Activated T-helper 1 cell treated with anti-CD3 and anti-CD28 coated beads, Interleukin-12 subunit alpha, Interleukin-12 subunit beta, Interleukin-2, Interleukin-4 antibody, amounts not matched to agents 30 ng/mL and 10 ng/mL and 1 ng/mL, durations not matched to agents 14 hours and 24 hours and 36 hours (primary cell): ENCODE measurements around the gene GCM1. TPM values are rescaled to one million over a fixed set of nuclear protein-coding genes. Genes with fewer than 3 reads are reported as not detected.
"Not testable (repeated sequence)": the region's sequence is repeated elsewhere in the genome, so short reads cannot be mapped to it uniquely, and the experiment has no call there.

Experiments used
- DNase-seq: peaks from one replicate; pipeline ENCODE4 v3.0.0; 2021; ENCODE audit warnings: low spot score
- H3K27ac Mint-ChIP-seq: one replicate; pipeline ENCODE4 v1.8.0; 2021; ENCODE audit warnings: mild to moderate bottlenecking, mixed read lengths
- H3K27me3 Mint-ChIP-seq: one replicate; pipeline ENCODE4 v1.8.0; 2022; ENCODE audit warnings: mild to moderate bottlenecking, moderate library complexity, mixed read lengths; ENCODE audit not compliant: insufficient read depth
- H3K36me3 Mint-ChIP-seq: one replicate; pipeline ENCODE4 v1.8.0; 2021; ENCODE audit warnings: low read depth, mixed read lengths
- H3K4me1 Mint-ChIP-seq: one replicate; pipeline ENCODE4 v1.8.0; 2021; ENCODE audit warnings: low read depth, mixed read lengths
- H3K4me3 Mint-ChIP-seq: one replicate; pipeline ENCODE4 v1.8.0; 2021; ENCODE audit warnings: mild to moderate bottlenecking, moderate library complexity, mixed read lengths
- H3K9me3 Mint-ChIP-seq: one replicate; pipeline ENCODE4 v1.8.0; 2021; ENCODE audit warnings: mixed read lengths
- intact Hi-C: fragments of 100-400 bp; cut with micrococcal nuclease; formaldehyde crosslinking; loops from one replicate; pipeline ENCODE4 v1.15.1; 2024
- total RNA-seq: library from RNA; stranded (reverse); gene quantifications from 2 replicates; pipeline ENCODE4 v1.2.3, GENCODE V29; 2022

GCM1 gene
- total RNA-seq, 1 donor from 2014 or later = not detected

GRCh38 chr6:53168516-53169267, 20.1 kb upstream of the GCM1 start:
- Mint-ChIP-seq H3K4me1 (no peaks in the 10 kb centered on the region), H3K9me3 (no peaks in the 10 kb centered on the region), H3K36me3 (no peaks in the 10 kb centered on the region), H3K27me3 (no peaks in the 10 kb centered on the region), H3K4me3 (no peak overlapping the region), H3K27ac (no peak overlapping the region)
- no peak for DNase-seq
- intact Hi-C loops = no loop called here

- no peak overlapping the region for H3K27ac Mint-ChIP-seq
- H3K4me3 Mint-ChIP-seq = no peak overlapping the region
- no peaks in the 10 kb centered on the region for H3K36me3 Mint-ChIP-seq
- intact Hi-C loops = no loop called here
- H3K9me3 Mint-ChIP-seq = no peaks in the 10 kb centered on the region
- peaks cover 8% of the 10 kb centered on the region for H3K4me1 Mint-ChIP-seq
- no peak for DNase-seq
- H3K27me3 Mint-ChIP-seq = no peaks in the 10 kb centered on the region
Measured at GRCh38 chr6:53165293-53165692, 16.7 kb upstream of the GCM1 start.

GRCh38 chr6:53162606-53163005, 14.0 kb upstream of the GCM1 start:
- no peak overlapping the region for H3K4me3 Mint-ChIP-seq

GRCh38 chr6:53161481-53162009, 12.9 kb upstream of the GCM1 start:
- intact Hi-C loops = no loop called here
- no peaks in the 10 kb centered on the region for H3K27me3 Mint-ChIP-seq
- H3K36me3 Mint-ChIP-seq = no peaks in the 10 kb centered on the region
- no peak overlapping the region for H3K4me3 Mint-ChIP-seq
- H3K27ac Mint-ChIP-seq = no peak overlapping the region
- H3K9me3 Mint-ChIP-seq = no peaks in the 10 kb centered on the region
- peaks cover 8% of the 10 kb centered on the region for H3K4me1 Mint-ChIP-seq
- DNase-seq = no peak

More at GRCh38 chr6:53162606-53163005, 14.0 kb upstream of the GCM1 start:
- H3K36me3 Mint-ChIP-seq = no peaks in the 10 kb centered on the region
- no peak overlapping the region for H3K27ac Mint-ChIP-seq
- H3K9me3 Mint-ChIP-seq = no peaks in the 10 kb centered on the region
- intact Hi-C loops = no loop called here
- DNase-seq = no peak
- H3K27me3 Mint-ChIP-seq = no peaks in the 10 kb centered on the region
- peaks cover 8% of the 10 kb centered on the region for H3K4me1 Mint-ChIP-seq

DNA sequence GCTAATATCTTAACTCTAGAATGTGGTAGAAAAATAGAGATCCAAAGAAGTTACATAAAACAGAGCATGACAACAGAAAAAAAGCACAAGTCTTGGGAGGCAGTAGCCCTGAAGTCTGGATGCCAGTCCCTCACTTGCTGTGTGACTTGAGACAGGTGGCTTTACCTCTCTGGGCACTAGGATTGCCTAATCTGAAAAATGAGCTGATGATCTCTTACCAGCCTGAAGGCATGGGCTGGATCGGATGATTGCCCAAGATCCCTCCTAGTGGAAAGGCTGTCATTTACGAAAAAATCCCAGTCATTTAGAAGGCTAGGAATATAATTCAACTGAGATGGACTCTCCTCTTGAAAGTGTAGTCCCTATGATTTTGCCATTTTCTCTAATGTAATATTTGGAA, 10.9 kb upstream of the GCM1 start:
- Mint-ChIP-seq H3K9me3 (no peaks in the 10 kb centered on the region), H3K27me3 (no peaks in the 10 kb centered on the region), H3K27ac (no peak overlapping the region), H3K4me1 (peaks cover 8% of the 10 kb centered on the region), H3K4me3 (no peak overlapping the region), H3K36me3 (no peaks in the 10 kb centered on the region)
- intact Hi-C loops = no loop called here
- no peak for DNase-seq

DNA sequence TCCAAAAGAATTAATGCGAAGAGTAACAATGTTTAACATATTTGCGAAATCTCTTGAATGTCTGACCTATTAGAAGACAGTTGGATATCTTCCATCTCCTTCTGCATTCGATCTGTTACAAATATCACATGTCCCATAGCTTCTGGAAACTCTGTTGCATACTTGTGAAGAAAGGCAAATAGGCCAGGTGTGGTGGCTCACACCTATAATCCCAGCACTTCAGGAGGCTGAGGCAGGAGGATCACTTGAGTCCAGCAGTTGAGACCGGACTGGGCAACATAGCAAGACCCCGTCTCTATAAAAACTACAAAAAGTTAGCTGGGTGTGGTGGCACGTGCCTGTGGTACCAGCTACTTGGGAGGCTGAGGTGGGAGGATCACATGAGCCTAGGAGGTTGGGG, 9.4 kb upstream of the GCM1 start:
- H3K4me3 Mint-ChIP-seq, H3K4me1 Mint-ChIP-seq, H3K27me3 Mint-ChIP-seq, H3K27ac Mint-ChIP-seq, H3K36me3 Mint-ChIP-seq, H3K9me3 Mint-ChIP-seq, DNase-seq, intact Hi-C loops: not testable (repeated sequence)

DNA sequence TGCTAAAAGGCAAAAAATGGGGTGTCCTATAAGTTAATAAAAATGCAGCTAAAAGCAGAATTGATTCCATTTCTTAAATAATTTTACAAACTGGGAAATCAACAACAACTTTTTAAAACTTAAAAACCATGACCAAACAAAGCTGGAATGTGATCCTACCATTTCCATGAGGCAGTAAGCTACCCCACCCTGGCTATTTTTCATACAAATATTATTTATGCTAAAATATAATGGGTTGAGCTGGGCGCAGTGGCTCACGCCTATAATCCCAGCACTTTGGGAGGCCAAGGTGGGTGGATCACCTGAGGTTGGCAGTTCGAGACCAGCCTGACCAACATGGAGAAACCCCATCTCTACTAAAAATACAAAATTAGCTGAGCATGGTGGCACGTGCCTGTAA, 6.6 kb upstream of the GCM1 start:
- H3K36me3 Mint-ChIP-seq, H3K4me1 Mint-ChIP-seq, H3K27me3 Mint-ChIP-seq, H3K27ac Mint-ChIP-seq, H3K9me3 Mint-ChIP-seq, H3K4me3 Mint-ChIP-seq, DNase-seq, intact Hi-C loops: not testable (repeated sequence)

- Mint-ChIP-seq H3K4me3 (no peak overlapping the region), H3K27ac (no peak overlapping the region), H3K36me3 (no peaks in the 10 kb centered on the region), H3K4me1 (no peaks in the 10 kb centered on the region), H3K27me3 (peaks cover 4% of the 10 kb centered on the region), H3K9me3 (no peaks in the 10 kb centered on the region)
- no peak for DNase-seq
- intact Hi-C loops = no loop called here
Measured at GRCh38 chr6:53154794-53155193, 6.2 kb upstream of the GCM1 start.

DNA sequence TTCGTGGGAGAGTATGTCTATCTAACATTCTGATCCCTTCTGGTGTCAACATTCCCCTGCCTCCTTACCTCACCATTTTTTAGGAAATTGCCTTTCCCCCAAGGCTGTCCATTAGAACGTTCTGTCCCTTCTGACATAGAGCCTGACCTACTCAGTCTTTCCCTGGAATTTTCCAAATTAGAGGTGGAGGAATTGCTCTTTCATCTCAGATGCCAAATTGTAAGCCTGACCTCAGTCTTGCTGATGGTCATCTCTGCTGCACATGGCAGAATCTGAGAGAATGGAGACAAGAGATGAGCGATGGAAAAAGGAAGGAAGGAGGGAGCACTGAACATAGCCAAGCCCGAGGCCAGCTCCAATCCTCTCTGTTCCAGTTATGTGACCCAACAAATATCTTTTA, 5.4 kb upstream of the GCM1 start:
- H3K4me1 Mint-ChIP-seq = no peaks in the 10 kb centered on the region
- no peak overlapping the region for H3K4me3 Mint-ChIP-seq
- intact Hi-C loops = no loop called here
- DNase-seq = no peak
- no peak overlapping the region for H3K27ac Mint-ChIP-seq
- no peaks in the 10 kb centered on the region for H3K36me3 Mint-ChIP-seq
- H3K9me3 Mint-ChIP-seq = no peaks in the 10 kb centered on the region
- H3K27me3 Mint-ChIP-seq = peaks cover 4% of the 10 kb centered on the region

GRCh38 chr6:53152576-53152975, 3.9 kb upstream of the GCM1 start:
- H3K27ac Mint-ChIP-seq = no peak overlapping the region
- intact Hi-C loops = no loop called here
- no peaks in the 10 kb centered on the region for H3K36me3 Mint-ChIP-seq
- H3K9me3 Mint-ChIP-seq = no peaks in the 10 kb centered on the region
- no peak for DNase-seq
- H3K4me1 Mint-ChIP-seq = no peaks in the 10 kb centered on the region
- no peak overlapping the region for H3K4me3 Mint-ChIP-seq
- H3K27me3 Mint-ChIP-seq = peaks cover 4% of the 10 kb centered on the region

DNA sequence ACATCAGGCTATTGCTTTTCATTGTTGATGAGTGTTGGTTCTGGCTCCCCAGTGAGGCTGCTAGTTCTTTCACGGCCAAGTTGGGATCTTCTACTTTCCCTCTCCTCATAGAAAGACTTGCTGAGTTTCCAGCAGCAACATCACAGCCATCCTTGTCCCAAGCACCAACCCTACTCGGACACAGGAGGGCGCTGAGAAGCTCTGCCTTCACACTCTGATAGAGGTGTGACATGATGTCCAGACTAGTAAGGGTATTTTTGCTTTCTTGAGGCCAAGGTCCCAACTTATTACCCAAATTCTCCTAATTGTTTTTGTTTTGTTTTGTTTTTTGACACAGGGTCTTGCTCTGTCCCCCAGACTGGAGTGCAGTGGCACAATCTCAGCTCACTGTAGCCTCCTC, 3.0 kb upstream of the GCM1 start:
- Mint-ChIP-seq H3K9me3 (no peaks in the 10 kb centered on the region), H3K4me3 (no peak overlapping the region), H3K36me3 (no peaks in the 10 kb centered on the region), H3K4me1 (no peaks in the 10 kb centered on the region), H3K27me3 (peaks cover 4% of the 10 kb centered on the region), H3K27ac (no peak overlapping the region)
- intact Hi-C loops = no loop called here
- DNase-seq = no peak

DNA sequence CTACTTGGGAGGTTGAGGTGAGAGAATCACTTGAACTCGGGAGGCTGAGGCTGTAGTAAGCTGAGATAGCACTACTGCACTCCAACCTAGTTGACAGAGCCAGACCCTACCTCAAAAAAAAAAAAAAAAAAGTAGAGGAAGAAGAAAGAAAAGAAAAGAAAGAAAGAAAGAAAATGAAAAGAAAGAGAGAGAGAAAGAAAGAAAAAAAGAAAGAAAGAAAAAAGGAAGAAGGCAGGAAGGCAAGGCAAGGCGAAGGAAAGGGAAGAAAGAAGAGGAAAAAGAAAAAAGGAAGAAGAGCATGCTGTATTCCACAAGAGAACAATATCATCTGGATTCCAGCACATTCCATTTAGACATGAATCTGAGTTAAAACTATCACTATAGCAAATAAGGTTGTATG, 3.8 kb downstream of the GCM1 start:
- Mint-ChIP-seq H3K27me3 (peaks cover 17% of the 10 kb centered on the region), H3K4me3 (no peak overlapping the region), H3K36me3 (no peaks in the 10 kb centered on the region), H3K27ac (no peak overlapping the region), H3K9me3 (no peaks in the 10 kb centered on the region), H3K4me1 (no peaks in the 10 kb centered on the region)
- intact Hi-C loops = no loop called here
- no peak for DNase-seq

DNA sequence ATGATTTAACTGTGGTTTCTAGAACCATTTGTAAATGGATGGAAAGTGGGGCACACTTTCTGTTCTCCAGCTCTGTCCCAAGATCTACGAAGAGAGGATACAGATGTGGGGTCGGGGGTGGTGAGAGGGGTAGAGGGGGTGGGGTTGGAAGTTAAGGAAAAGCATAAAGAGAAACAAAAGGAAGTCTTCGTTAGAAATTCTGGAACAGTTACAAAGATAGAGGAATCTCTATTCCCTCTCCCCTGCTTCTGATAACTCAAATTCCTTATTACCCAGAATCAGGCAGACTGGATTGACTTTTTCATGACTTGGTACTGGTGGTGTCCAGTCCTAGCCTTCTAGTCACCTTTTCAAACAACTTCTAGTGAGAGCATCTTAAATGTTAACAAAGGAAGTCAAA, 4.9 kb downstream of the GCM1 start:
- Mint-ChIP-seq H3K27ac (no peak overlapping the region), H3K4me3 (no peak overlapping the region)
- intact Hi-C loops = no loop called here

GRCh38 chr6:53142810-53143209, 5.8 kb downstream of the GCM1 start:
- Mint-ChIP-seq H3K9me3 (no peaks in the 10 kb centered on the region), H3K4me3 (no peak overlapping the region), H3K27ac (no peak overlapping the region), H3K27me3 (peaks cover 18% of the 10 kb centered on the region), H3K36me3 (no peaks in the 10 kb centered on the region), H3K4me1 (no peaks in the 10 kb centered on the region)
- DNase-seq = no peak
- intact Hi-C loops = no loop called here

More for the DNA sequence above, 4.9 kb downstream of the GCM1 start:
- DNase-seq = no peak
- peaks cover 18% of the 10 kb centered on the region for H3K27me3 Mint-ChIP-seq
- H3K4me1 Mint-ChIP-seq = no peaks in the 10 kb centered on the region
- no peaks in the 10 kb centered on the region for H3K36me3 Mint-ChIP-seq
- no peaks in the 10 kb centered on the region for H3K9me3 Mint-ChIP-seq
